Measurements from ENCODE around the gene CCR7. TPM values are rescaled to one million over a fixed set of nuclear protein-coding genes. Genes with fewer than 3 reads are reported as not detected.

CCR7 gene
- total and polyA plus RNA-seq, 4 donors = 1.8 to 5.9 (median 3.0) TPM

GRCh38 chr17:40510328-40510648 lies 55.0 kb downstream of the CCR7 start:
- Histone ChIP-seq H3K36me3 (ENCODE audit: control insufficient read depth in 4 of 4, insufficient read depth in 4 of 4, low read length in 4 of 4) (no peaks in the 10 kb centered on the region), H3K9ac (ENCODE audit: insufficient read depth in 1 of 2, low read length in 2 of 2) (no peak overlapping the region), H3K27ac (ENCODE audit: low read depth in 1 of 2, low read length in 1 of 2) (no peak overlapping the region), H3K27me3 (ENCODE audit: control insufficient read depth in 3 of 3, insufficient read depth in 3 of 3, low read length in 2 of 3) (no peaks in the 10 kb centered on the region), H3K4me1 (ENCODE audit: control insufficient read depth in 5 of 5, insufficient read depth in 5 of 5, low read length in 5 of 5) (peaks cover 0 to 11% (median 0%) of the 10 kb centered on the region in 5 donors), H3K4me3 (no peak overlapping the region), H3K9me3 (ENCODE audit: control insufficient read depth in 4 of 4, insufficient read depth in 3 of 4, low read length in 3 of 4) (no peaks in the 10 kb centered on the region)
- WGBS, 2 donors = 88 to 91% methylated on average over 8 of the region's 8 CpGs
- no peak for TF ChIP-seq CTCF (IDR thresholded peaks at IDR 0.05; ENCODE audit: control extremely low read depth, extremely low read depth)
- DNase-seq (no peak), ATAC-seq (ENCODE audit: insufficient read depth, low FRiP score) (no peak)

GRCh38 chr17:40509626-40510327 lies 55.5 kb downstream of the CCR7 start:
- no peak overlapping the region for H3K9ac ChIP-seq (ENCODE audit: insufficient read depth in 1 of 2, low read length in 2 of 2)
- WGBS, 2 donors = 93 to 95% methylated on average over 10 of the region's 10 CpGs
- TF ChIP-seq CTCF (IDR thresholded peaks at IDR 0.05; ENCODE audit: control extremely low read depth, extremely low read depth) = no peak
- ATAC-seq (ENCODE audit: insufficient read depth, low FRiP score) (no peak), DNase-seq (no peak)
- no peaks in the 10 kb centered on the region for H3K9me3 ChIP-seq (ENCODE audit: control insufficient read depth in 4 of 4, insufficient read depth in 3 of 4, low read length in 3 of 4)
- H3K4me1 ChIP-seq (ENCODE audit: control insufficient read depth in 5 of 5, insufficient read depth in 5 of 5, low read length in 5 of 5) = peaks cover 0 to 6% (median 0%) of the 10 kb centered on the region in 5 donors
- no peaks in the 10 kb centered on the region for H3K36me3 ChIP-seq (ENCODE audit: control insufficient read depth in 4 of 4, insufficient read depth in 4 of 4, low read length in 4 of 4)
- no peak overlapping the region for H3K4me3 ChIP-seq
- no peak overlapping the region for H3K27ac ChIP-seq (ENCODE audit: low read depth in 1 of 2, low read length in 1 of 2)
- no peaks in the 10 kb centered on the region for H3K27me3 ChIP-seq (ENCODE audit: control insufficient read depth in 3 of 3, insufficient read depth in 3 of 3, low read length in 2 of 3)

DNA sequence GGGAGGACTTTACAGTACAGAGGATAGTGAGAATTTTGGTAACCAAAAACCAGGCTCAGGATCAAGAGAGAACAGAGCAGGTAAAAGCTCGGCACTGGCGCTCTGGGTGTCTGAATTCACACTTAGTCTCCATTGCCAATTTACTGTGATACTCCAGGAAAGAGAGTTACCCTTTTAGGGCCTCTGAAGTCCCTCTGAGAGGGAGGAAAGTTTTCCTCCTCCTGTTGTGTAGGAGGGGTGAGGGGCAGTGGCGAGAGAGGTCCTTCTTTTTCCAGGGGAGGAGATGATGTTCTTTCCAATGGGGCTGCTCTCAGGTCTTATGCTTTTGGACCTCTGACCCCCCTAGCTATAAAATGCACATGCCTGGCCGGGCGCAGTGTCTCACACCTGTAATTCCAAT lies 58.5 kb downstream of the CCR7 start:
- DNase-seq = peak in 1 of 3 donors; percentile 19
- Histone ChIP-seq H3K27ac (ENCODE audit: low read depth in 1 of 2, low read length in 1 of 2) (no peak overlapping the region), H3K4me3 (no peak overlapping the region), H3K4me1 (ENCODE audit: control insufficient read depth in 5 of 5, insufficient read depth in 5 of 5, low read length in 5 of 5) (peaks cover 0 to 4% (median 0%) of the 10 kb centered on the region in 5 donors), H3K9me3 (ENCODE audit: control insufficient read depth in 4 of 4, insufficient read depth in 3 of 4, low read length in 3 of 4) (peaks cover 0 to 5% (median 0%) of the 10 kb centered on the region in 4 donors), H3K27me3 (ENCODE audit: control insufficient read depth in 3 of 3, insufficient read depth in 3 of 3, low read length in 2 of 3) (no peaks in the 10 kb centered on the region), H3K9ac (ENCODE audit: insufficient read depth in 1 of 2, low read length in 2 of 2) (no peak overlapping the region), H3K36me3 (ENCODE audit: control insufficient read depth in 4 of 4, insufficient read depth in 4 of 4, low read length in 4 of 4) (no peaks in the 10 kb centered on the region)
- ATAC-seq (ENCODE audit: insufficient read depth, low FRiP score) = no peak
- WGBS, 2 donors = 86 to 90% methylated on average over 5 of the region's 5 CpGs
- no peak for TF ChIP-seq CTCF (IDR thresholded peaks at IDR 0.05; ENCODE audit: control extremely low read depth, extremely low read depth)

Other genes starting within 250 kb of the CCR7 start
- gene GJD3, start 200.7 kb downstream of the CCR7 start, total RNA-seq = 1 to 10 TPM in 1 of 2 donors, not detected in 1; 3.6 TPM
- gene GJD3, start 200.7 kb downstream of the CCR7 start, polyA plus RNA-seq = 1 to 10 TPM in 1 of 2 donors, under 1 TPM in 1; 0.53 to 1.4 TPM
- gene TOP2A, start 147.6 kb downstream of the CCR7 start, total RNA-seq = 10 to 100 TPM in 1 of 2 donors, 1 to 10 TPM in 1; 5.9 to 21.6 TPM
- 10 to 100 TPM in 1 of 2 donors, 1 to 10 TPM in 1; 2.6 to 13.4 TPM for gene TOP2A, start 147.6 kb downstream of the CCR7 start, polyA plus RNA-seq
- gene IGFBP4, start 122.0 kb downstream of the CCR7 start, total RNA-seq = 100 to 1,000 TPM; 205 to 565 TPM
- 100 to 1,000 TPM; 197 to 225 TPM for gene IGFBP4, start 122.0 kb downstream of the CCR7 start, polyA plus RNA-seq
- gene TNS4, start 63.8 kb downstream of the CCR7 start, total RNA-seq = 1 to 10 TPM in 1 of 2 donors, under 1 TPM in 1; 0.17 to 6.8 TPM
- gene TNS4, start 63.8 kb downstream of the CCR7 start, polyA plus RNA-seq = 1 to 10 TPM; 2.0 to 2.3 TPM
- 100 to 1,000 TPM in 1 of 2 donors, 10 to 100 TPM in 1; 76.4 to 137 TPM for gene SMARCE1, start 82.3 kb upstream of the CCR7 start, total RNA-seq
- gene SMARCE1, start 82.3 kb upstream of the CCR7 start, polyA plus RNA-seq = 10 to 100 TPM; 55.2 to 58.1 TPM
- gene KRT222, start 99.7 kb upstream of the CCR7 start, total RNA-seq = under 1 TPM in 1 of 2 donors, not detected in 1; 0.18 TPM
- gene KRT222, start 99.7 kb upstream of the CCR7 start, polyA plus RNA-seq = under 1 TPM; 0.10 to 0.26 TPM
- gene KRT24, start 138.3 kb upstream of the CCR7 start, total RNA-seq = not detected
- gene KRT24, start 138.3 kb upstream of the CCR7 start, polyA plus RNA-seq = under 1 TPM; 0.05 to 0.08 TPM
- gene KRT25, start 189.9 kb upstream of the CCR7 start, total RNA-seq = not detected
- gene KRT25, start 189.9 kb upstream of the CCR7 start, polyA plus RNA-seq = not detected
- not detected for gene KRT26, start 206.7 kb upstream of the CCR7 start, total RNA-seq
- not detected for gene KRT26, start 206.7 kb upstream of the CCR7 start, polyA plus RNA-seq
- under 1 TPM; 0.14 to 0.71 TPM for gene KRT27, start 217.1 kb upstream of the CCR7 start, total RNA-seq
- gene KRT27, start 217.1 kb upstream of the CCR7 start, polyA plus RNA-seq = 1 to 10 TPM in 1 of 2 donors, under 1 TPM in 1; 0.39 to 1.5 TPM
- not detected for gene KRT28, start 234.5 kb upstream of the CCR7 start, total RNA-seq
- gene KRT28, start 234.5 kb upstream of the CCR7 start, polyA plus RNA-seq = not detected